ENCODE results near the gene SLC8A1. TPM values are rescaled to one million over a fixed set of nuclear protein-coding genes. Genes with fewer than 3 reads are reported as not detected.

The SLC8A1 gene
- total RNA-seq, 1 donor from 2014 or later: 53.8 TPM

DNA sequence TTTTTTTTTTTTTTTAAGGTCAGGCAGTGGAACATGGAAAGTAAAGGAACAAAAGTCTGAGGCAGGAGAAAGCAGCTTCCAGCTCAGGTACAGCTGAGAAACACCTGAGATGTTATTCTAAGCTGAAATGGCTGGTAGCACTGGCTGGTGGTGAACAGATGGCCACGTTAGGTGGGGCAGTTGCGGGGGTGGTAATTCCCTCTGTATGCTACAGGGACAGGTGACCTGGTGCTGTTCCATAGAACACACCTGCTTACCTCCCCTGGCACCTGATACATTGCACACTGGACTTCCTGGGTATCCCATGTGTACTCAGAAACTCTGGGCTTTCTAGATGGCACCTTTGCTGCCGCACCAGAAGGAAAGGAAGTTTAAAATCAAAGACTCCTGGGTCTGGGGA lies 333.3 kb downstream of the SLC8A1 start:
- H3K4me3 ChIP-seq: no peak overlapping the region
- TF ChIP-seq, protein P1, sequence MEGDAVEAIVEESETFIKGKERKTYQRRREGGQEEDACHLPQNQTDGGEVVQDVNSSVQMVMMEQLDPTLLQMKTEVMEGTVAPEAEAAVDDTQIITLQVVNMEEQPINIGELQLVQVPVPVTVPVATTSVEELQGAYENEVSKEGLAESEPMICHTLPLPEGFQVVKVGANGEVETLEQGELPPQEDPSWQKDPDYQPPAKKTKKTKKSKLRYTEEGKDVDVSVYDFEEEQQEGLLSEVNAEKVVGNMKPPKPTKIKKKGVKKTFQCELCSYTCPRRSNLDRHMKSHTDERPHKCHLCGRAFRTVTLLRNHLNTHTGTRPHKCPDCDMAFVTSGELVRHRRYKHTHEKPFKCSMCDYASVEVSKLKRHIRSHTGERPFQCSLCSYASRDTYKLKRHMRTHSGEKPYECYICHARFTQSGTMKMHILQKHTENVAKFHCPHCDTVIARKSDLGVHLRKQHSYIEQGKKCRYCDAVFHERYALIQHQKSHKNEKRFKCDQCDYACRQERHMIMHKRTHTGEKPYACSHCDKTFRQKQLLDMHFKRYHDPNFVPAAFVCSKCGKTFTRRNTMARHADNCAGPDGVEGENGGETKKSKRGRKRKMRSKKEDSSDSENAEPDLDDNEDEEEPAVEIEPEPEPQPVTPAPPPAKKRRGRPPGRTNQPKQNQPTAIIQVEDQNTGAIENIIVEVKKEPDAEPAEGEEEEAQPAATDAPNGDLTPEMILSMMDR (IDR thresholded peaks at IDR 0.05): no peak

DNA sequence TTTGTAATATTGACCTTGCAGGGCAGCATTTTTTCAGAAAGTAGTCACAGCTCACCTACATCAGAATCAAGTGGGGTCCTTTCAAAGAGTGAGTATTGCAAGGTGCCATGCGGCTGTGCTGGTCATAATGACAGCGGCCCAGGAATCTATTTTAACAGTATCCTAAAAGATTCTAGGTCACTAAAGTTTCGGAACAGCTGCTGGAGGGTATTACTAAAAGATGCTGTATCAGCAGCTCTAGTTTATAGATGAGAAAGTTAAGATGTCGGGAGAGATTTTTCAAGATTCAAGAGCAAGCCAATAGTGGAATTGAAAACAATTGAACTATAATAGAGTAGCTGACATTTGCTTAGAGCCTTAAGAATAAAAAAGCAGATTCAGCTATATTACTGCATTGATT lies 336.0 kb downstream of the SLC8A1 start:
- intact Hi-C loops (cut with DNase I): no loop called here
- no peak overlapping the region for H3K4me3 ChIP-seq
- no peaks in the 10 kb centered on the region for H3K36me3 ChIP-seq
- H3K9me3 ChIP-seq: no peaks in the 10 kb centered on the region
- H3K27me3 ChIP-seq: no peaks in the 10 kb centered on the region
- TF ChIP-seq, protein P1 (IDR thresholded peaks at IDR 0.05): no peak
- H3K27ac ChIP-seq: no peak overlapping the region
- no peak for ATAC-seq
- DNase-seq: no peak
- H3K4me1 ChIP-seq: no peaks in the 10 kb centered on the region

More for the DNA sequence above, 333.3 kb downstream of the SLC8A1 start:
- H3K4me1 ChIP-seq: no peaks in the 10 kb centered on the region
- ATAC-seq (no peak), DNase-seq (no peak)
- no peak overlapping the region for H3K27ac ChIP-seq
- no peaks in the 10 kb centered on the region for H3K9me3 ChIP-seq
- no peaks in the 10 kb centered on the region for H3K36me3 ChIP-seq
- intact Hi-C loops (cut with DNase I): no loop called here
- no peaks in the 10 kb centered on the region for H3K27me3 ChIP-seq

DNA sequence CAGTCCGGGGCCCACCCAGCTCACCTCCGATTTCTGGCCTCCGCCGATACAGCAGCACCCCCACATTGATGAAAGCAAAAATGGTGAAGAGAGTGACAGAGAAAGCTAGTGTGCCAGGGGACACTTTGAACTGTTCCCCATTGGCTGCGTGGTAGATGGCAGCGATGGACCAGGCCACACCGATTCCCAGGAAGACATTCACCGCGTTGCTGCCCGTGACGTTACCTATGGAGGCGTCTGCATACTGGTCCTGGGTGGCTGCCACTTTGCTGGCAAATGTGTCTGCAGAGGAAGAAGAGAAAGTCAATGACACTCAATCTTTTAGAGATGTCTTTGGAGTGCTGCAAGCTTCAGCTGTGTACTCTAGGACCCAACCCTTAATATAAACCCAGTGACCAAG lies 336.5 kb downstream of the SLC8A1 start:
- Histone ChIP-seq H3K9me3 (no peaks in the 10 kb centered on the region), H3K36me3 (no peaks in the 10 kb centered on the region), H3K4me3 (no peak overlapping the region), H3K27me3 (no peaks in the 10 kb centered on the region), H3K27ac (no peak overlapping the region), H3K4me1 (no peaks in the 10 kb centered on the region)
- DNase-seq (no peak), ATAC-seq (no peak)
- TF ChIP-seq, protein P1 (IDR thresholded peaks at IDR 0.05): no peak
- intact Hi-C loops (cut with DNase I): no loop called here

DNA sequence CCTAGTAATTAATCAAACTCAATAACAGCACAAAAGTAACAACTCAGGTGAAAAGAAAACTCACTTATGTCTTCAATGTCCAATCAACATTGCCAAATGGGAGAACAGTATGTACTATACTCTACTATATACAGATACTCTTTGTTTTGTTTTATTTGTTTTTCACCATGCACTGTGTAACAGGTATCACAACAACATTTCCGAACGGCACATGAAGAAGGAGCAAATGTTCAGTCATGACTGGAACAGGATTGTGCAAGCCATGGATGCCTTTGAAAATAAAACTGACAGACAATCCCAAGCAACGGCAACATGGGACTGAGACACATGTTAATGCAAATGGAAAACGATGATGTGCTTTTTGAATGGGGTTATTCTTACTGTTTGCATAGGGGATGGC lies 337.9 kb downstream of the SLC8A1 start:
- H3K27me3 ChIP-seq: no peaks in the 10 kb centered on the region
- no peaks in the 10 kb centered on the region for H3K36me3 ChIP-seq
- H3K9me3 ChIP-seq: no peaks in the 10 kb centered on the region
- H3K4me3 ChIP-seq: no peak overlapping the region
- no peak overlapping the region for H3K27ac ChIP-seq
- DNase-seq (no peak), ATAC-seq (no peak)
- no peaks in the 10 kb centered on the region for H3K4me1 ChIP-seq
- TF ChIP-seq, protein P1 (IDR thresholded peaks at IDR 0.05): no peak
- intact Hi-C loops (cut with DNase I): no loop called here

DNA sequence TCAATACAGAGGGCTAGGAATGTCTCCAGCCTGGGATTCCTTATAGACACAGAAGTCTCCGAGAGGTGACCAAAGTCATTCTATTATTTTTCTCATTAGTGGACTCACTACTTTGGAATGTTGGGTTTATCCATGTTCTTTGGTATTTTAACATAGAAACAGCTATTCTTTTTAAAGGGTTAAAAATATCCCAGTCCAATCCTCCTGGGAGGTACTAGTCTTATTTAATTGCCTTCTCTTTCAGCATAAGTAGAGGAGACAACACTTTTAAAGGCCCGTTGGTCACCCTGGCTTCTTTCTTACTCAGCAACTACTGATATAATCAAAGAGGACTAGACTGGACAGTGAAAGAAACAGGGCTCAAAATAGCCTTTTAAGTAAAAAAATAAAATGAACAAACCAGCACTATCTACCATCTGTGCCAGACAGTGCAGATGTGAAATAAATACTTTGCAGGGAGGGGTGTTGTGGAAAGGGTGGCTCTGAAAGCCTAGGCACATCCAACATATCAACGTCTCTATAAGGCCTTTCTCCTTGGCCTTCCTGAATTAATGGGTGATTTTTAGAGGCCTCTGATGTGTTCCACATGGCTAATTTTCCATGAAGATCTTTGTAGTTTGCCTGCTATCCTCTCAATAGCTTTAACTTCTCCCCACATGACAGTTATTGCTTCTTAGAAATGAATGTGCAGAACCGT lies 338.5 kb downstream of the SLC8A1 start:
- DNase-seq (no peak), ATAC-seq (no peak)
- Histone ChIP-seq H3K27me3 (no peaks in the 10 kb centered on the region), H3K4me3 (no peak overlapping the region), H3K9me3 (no peaks in the 10 kb centered on the region), H3K36me3 (no peaks in the 10 kb centered on the region), H3K4me1 (no peaks in the 10 kb centered on the region), H3K27ac (no peak overlapping the region)
- intact Hi-C loops (cut with DNase I): no loop called here
- TF ChIP-seq, protein P1 (IDR thresholded peaks at IDR 0.05): no peak

DNA sequence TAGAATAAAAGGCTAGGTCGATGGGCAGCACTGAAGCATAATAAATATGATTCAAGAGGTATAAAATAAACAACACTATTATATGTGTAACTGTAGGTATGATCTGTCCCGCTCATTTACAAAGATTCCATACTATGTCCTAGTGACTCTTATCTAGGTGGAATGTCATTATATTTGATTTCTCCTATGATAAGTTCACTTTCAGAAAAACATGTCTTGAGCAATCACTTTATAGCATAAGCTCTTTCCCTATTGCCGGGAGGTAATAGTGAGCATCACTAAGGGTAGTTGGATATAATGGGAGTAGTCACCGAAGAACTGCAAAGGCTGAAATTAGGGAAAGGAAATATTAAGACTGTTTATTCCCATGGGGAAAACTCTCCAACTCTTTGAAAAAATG lies 342.5 kb downstream of the SLC8A1 start:
- TF ChIP-seq, protein P1 (IDR thresholded peaks at IDR 0.05): no peak
- no peak overlapping the region for H3K4me3 ChIP-seq

More for the DNA sequence above, 342.5 kb downstream of the SLC8A1 start:
- Histone ChIP-seq H3K27ac (no peak overlapping the region), H3K9me3 (no peaks in the 10 kb centered on the region), H3K4me1 (no peaks in the 10 kb centered on the region), H3K36me3 (no peaks in the 10 kb centered on the region), H3K27me3 (no peaks in the 10 kb centered on the region)
- ATAC-seq (no peak), DNase-seq (no peak)
- intact Hi-C loops (cut with DNase I): no loop called here
